Stomach smooth muscle (tissue), 2 donors: Measurements from ENCODE around the gene KCNJ14.

Experiments
- H3K27ac ChIP-seq: one replicate; pipeline ENCODE4 v1.7.0; 2013; ENCODE audit warnings: mild to moderate bottlenecking, low read length, inconsistent platforms
- H3K27me3 ChIP-seq, 2 donors: one replicate each; pipeline ENCODE4 v1.7.0; 2013; ENCODE audit warnings: low read length in 2 of 2; ENCODE audit not compliant: insufficient read depth in 2 of 2, control insufficient read depth in 1 of 2
- H3K36me3 ChIP-seq, 2 donors: one replicate each; pipeline ENCODE4 v1.7.0; 2013; ENCODE audit warnings: low read length in 2 of 2; ENCODE audit not compliant: control insufficient read depth in 2 of 2, insufficient read depth in 2 of 2
- H3K4me1 ChIP-seq: one replicate; pipeline ENCODE4 v1.7.0; 2013; ENCODE audit warnings: low read length; ENCODE audit not compliant: control insufficient read depth, insufficient read depth
- H3K4me3 ChIP-seq, 2 donors: one replicate each; pipeline ENCODE4 v1.7.0; 2013; ENCODE audit warnings: low read length in 2 of 2
- H3K9ac ChIP-seq, 2 donors: one replicate each; pipeline ENCODE4 v1.7.0; 2013; ENCODE audit warnings: low read length in 2 of 2, mild to moderate bottlenecking in 1 of 2
- H3K9me3 ChIP-seq, 2 donors: one replicate each; pipeline ENCODE4 v1.7.0; 2013; ENCODE audit warnings: low read length in 2 of 2; ENCODE audit not compliant: control insufficient read depth in 2 of 2
- donor health status: healthy.
- donor health status: Pancreatic carcinoma.

The KCNJ14 gene

DNA sequence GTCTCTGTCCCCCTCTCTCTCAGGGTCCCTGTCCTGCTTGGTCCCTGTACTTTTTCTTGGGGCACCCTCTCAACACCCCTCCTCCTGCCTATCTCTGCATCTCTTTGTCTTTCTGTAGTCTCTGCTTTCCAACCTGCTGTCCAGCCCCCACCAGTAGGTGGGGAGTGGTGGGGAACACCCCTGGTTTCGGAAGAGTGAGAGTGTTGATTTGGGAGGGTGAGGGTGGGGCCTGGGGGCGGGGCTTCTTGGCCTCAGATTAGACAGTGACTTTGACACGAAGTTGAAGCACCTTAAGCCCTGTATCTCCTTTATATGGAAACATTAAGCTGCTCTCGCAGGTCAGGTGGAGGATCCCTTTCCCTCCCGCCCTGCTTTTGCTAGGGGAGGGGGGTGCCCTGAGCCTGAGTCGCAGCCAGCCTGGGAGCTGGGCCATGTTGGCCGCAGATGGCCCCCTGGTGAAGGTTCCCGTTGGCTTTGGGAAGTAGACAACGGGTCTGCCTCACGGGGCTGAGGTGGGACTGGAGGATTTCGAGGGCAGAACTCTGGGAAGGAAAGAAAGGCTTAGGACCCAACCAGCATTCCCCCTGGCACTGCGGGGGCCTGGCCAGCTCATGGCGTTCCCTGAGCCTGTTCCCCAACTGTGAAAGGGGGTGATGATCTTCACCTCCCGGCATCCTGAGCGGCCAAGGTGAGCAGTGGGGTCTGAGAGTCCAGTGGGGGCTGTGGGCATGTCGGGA, at the start of gene KCNJ14:
Gene KCNJ14 (plus strand): TSS at position 404 of the 737 bp plus-strand sequence. CDS start 6,151 bp downstream, outside the sequence.
- Histone ChIP-seq H3K4me1 (no peaks in the 10 kb centered on the region), H3K27me3 (no peaks in the 10 kb centered on the region), H3K4me3 (no peak within 1 kb of the TSS), H3K9me3 (no peaks in the 10 kb centered on the region), H3K9ac (no peak within 1 kb of the TSS), H3K36me3 (peaks cover 16 to 22% of the 10 kb centered on the region in 2 donors), H3K27ac (no peak within 1 kb of the TSS)

DNA sequence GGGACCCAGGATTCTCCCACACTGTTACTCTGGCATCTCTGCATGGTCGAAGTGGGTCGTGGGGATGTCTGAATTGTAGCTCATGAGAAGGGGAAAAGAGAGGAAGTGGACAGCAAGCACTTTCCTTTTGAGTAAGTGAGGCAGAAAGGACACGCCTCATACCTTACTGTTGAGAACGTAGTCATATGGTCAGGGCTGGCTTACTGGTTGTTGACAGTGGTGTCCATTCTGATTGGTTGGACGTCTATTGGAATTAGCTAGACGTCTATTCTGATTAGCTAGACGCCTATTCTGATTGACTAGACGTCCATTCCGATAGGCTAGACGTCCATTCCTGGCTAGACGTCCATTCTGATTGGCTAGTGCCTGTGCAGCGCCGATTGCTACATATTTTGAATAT, 49.5 kb upstream of the KCNJ14 start:
- H3K9me3 ChIP-seq = peaks cover 5 to 6% of the 10 kb centered on the region in 2 donors
- H3K27ac ChIP-seq = no peak overlapping the region
- no peak overlapping the region for H3K4me3 ChIP-seq
- H3K9ac ChIP-seq = no peak overlapping the region
- H3K27me3 ChIP-seq = peaks cover 0 to 8% of the 10 kb centered on the region in 2 donors
- H3K36me3 ChIP-seq = no peaks in the 10 kb centered on the region
- no peaks in the 10 kb centered on the region for H3K4me1 ChIP-seq

DNA sequence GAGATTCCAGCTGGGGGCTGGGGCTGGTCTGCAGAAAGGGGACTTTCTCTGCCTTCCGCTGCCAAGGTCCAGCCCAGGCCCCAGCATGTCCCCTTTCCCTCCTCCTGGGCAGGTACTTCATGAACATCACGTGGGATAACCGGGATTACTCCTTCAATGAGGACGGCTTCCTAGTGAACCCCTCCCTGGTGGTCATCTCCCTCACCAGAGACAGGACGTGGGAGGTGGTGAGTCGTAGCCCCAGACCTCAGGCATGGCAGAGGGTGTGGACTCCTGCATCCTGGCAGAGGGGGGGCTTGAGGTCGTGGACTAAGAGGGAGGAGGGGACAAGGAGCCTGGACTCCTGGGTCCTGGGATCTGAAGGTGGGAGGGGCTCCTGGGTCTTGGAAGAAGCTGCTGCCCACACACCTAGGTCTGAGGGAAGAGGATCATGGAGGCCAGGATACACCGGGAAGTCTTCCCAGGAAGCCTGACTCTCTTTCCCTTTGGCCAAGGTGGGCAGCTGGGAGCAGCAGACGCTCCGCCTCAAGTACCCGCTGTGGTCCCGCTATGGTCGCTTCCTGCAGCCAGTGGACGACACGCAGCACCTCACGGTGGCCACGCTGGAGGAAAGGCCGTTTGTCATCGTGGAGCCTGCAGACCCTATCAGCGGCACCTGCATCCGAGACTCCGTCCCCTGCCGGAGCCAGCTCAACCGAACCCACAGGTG, 41.3 kb upstream of the KCNJ14 start:
- Histone ChIP-seq H3K27ac (no peak overlapping the region), H3K27me3 (peaks cover 24 to 30% of the 10 kb centered on the region in 2 donors), H3K4me3 (no peak overlapping the region), H3K9ac (no peak overlapping the region), H3K4me1 (peaks cover 6% of the 10 kb centered on the region), H3K9me3 (no peaks in the 10 kb centered on the region), H3K36me3 (no peaks in the 10 kb centered on the region)

DNA sequence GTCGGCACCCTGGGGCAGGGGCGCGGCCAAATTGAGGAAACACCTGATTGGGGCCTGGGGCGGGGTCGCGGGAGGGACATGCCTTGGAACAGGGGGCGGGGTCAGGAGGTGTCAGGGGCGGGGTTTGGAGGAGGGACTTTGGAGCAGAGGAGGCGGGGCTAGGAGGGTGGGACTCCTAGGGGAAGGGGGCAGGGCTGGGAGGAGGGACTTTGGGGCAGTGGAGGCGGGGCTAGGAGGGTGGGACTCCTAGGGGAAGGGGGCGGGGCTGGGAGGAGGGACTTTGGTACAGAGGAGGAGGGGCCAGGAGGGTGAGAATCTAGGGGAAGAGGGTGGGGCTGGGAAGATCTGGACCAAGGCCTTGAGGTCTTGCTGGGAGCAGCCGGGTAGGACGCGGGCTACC, 40.0 kb upstream of the KCNJ14 start:
- no peaks in the 10 kb centered on the region for H3K9me3 ChIP-seq
- H3K4me3 ChIP-seq = no peak overlapping the region
- H3K27me3 ChIP-seq = peaks cover 24 to 30% of the 10 kb centered on the region in 2 donors
- H3K4me1 ChIP-seq = peaks cover 6% of the 10 kb centered on the region
- no peak overlapping the region for H3K27ac ChIP-seq
- H3K36me3 ChIP-seq = no peaks in the 10 kb centered on the region
- no peak overlapping the region for H3K9ac ChIP-seq

DNA sequence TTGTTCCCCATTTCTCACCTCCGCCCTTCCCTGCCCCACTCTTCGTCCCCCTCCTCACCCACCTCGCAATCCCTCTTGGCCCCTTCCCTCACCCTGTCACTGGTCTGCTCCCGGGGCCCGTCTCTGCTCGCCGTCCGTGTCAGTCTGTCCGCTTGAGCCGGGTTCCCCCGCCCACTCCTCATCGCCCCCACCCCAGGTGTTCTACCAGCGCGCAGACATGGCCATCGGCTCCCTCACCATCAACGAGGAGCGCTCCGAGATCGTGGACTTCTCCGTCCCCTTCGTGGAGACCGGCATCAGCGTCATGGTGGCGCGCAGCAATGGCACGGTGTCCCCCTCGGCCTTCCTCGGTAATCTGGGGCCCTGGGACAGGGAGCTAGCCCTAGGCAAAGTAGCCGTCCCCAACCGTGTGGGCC, 39.6 kb upstream of the KCNJ14 start:
- no peak overlapping the region for H3K4me3 ChIP-seq
- H3K9ac ChIP-seq = no peak overlapping the region
- H3K27me3 ChIP-seq = peaks cover 24 to 30% of the 10 kb centered on the region in 2 donors

DNA sequence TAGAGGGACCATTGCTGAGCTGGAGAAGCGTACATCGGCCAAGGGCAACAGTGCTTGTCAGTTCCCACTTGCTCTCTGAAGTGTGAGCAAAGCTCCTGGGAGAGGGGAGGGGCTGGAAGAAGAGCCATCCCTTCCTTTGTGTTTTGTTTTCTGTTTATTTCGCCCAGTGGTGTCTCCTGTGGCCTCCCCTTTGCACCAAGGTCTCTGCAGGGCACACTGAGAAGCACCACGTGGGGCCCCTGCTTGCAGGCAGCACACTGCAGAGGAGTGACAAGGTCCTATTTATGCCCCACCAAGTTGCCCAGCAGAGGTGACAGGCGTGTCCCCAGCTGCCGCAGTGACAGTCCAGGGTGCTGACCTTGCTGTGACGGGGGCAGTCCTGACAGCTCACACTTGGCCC, 38.0 kb upstream of the KCNJ14 start:
- Histone ChIP-seq H3K36me3 (no peaks in the 10 kb centered on the region), H3K4me3 (no peak overlapping the region), H3K9me3 (no peaks in the 10 kb centered on the region), H3K9ac (no peak overlapping the region), H3K4me1 (peaks cover 6% of the 10 kb centered on the region), H3K27ac (no peak overlapping the region), H3K27me3 (peaks cover 24 to 30% of the 10 kb centered on the region in 2 donors)

More for the DNA sequence above, 39.6 kb upstream of the KCNJ14 start:
- peaks cover 6% of the 10 kb centered on the region for H3K4me1 ChIP-seq
- H3K27ac ChIP-seq = no peak overlapping the region
- H3K36me3 ChIP-seq = no peaks in the 10 kb centered on the region
- no peaks in the 10 kb centered on the region for H3K9me3 ChIP-seq

DNA sequence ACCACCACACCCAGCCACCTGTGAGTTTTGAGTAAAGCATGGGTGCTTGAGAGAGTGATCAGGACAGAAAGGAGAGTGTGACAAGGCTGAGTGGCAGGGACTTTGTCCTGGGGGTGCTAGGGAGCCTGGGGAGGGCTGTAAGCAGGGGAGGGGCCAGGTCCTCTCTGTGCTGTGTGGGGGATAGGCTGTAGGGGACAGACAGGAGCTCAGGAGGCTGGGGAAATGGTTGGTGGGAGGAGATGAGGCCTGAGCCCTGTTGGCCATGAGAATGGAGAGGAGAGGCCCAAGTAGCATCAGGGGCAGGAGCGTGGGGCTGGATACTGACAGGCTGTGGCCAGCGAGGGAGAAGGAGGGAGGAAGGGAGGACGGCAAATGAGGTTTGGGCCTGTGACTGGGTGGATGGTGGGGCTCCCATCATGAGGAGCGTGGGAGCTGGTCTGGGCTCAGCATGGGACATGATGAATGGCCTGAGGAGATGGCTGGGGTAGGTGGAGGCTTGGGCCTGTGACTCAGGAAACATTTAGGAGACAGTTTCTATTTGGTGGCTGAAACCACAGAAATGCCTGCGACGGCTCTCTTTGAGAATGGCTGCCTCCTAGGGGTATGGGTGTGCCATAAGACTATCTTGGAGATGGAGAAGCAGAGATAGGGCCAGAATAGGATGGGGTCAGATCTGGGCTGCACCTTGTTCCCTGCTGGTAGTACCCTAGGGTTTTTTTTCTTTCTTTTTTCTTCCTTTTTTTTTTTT, 36.9 kb upstream of the KCNJ14 start:
- Histone ChIP-seq H3K27ac (no peak overlapping the region), H3K4me3 (no peak overlapping the region), H3K9me3 (no peaks in the 10 kb centered on the region), H3K27me3 (peaks cover 24 to 30% of the 10 kb centered on the region in 2 donors), H3K9ac (no peak overlapping the region), H3K36me3 (no peaks in the 10 kb centered on the region), H3K4me1 (peaks cover 6% of the 10 kb centered on the region)

DNA sequence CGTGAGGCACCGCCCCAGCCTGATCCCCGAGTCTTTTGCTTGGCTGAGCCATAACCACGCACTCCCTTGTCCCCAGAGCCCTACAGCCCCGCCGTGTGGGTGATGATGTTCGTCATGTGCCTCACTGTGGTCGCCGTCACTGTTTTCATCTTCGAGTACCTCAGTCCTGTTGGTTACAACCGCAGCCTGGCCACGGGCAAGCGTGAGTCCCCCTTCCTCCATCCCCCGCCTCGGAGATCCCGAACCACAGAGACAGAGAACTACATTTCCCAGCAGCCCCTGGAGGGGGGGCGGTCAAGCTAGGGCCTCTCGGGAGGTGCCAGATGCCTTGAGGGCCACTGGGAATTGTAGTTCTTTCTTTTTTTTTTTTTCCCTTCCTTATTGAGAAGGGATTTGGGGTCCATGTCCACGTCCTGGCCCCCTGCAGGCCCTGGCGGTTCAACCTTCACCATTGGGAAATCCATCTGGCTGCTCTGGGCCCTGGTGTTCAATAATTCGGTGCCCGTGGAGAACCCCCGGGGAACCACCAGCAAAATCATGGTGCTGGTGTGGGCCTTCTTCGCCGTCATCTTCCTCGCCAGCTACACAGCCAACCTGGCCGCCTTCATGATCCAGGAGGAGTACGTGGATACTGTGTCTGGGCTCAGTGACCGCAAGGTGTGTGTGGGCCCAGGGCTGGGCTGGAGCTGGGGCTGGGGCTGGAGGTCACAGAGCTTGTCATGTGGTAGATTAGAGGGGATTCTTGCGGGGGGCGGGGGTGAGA, 36.0 kb upstream of the KCNJ14 start:
- H3K27me3 ChIP-seq = peaks cover 16 to 23% of the 10 kb centered on the region in 2 donors
- no peak overlapping the region for H3K27ac ChIP-seq
- no peaks in the 10 kb centered on the region for H3K36me3 ChIP-seq
- peaks cover 6% of the 10 kb centered on the region for H3K4me1 ChIP-seq
- no peaks in the 10 kb centered on the region for H3K9me3 ChIP-seq
- H3K4me3 ChIP-seq = no peak overlapping the region
- H3K9ac ChIP-seq = no peak overlapping the region

DNA sequence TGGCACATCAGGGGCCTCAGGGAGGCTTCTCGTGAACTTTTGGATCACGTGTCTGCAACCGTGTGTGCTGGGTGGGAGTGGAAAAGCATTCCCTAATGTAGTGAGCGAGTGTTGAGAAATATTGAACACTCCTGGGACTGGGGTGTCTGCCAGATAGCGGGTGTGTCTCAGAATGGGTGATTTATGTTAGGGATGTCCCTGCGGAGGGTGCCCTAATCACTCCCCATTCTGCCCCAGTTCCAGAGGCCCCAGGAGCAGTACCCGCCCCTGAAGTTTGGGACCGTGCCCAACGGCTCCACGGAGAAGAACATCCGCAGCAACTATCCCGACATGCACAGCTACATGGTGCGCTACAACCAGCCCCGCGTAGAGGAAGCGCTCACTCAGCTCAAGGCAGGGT, 33.8 kb upstream of the KCNJ14 start:
- Histone ChIP-seq H3K9ac (no peak overlapping the region), H3K4me3 (no peak overlapping the region), H3K27me3 (peaks cover 5 to 7% of the 10 kb centered on the region in 2 donors)

DNA sequence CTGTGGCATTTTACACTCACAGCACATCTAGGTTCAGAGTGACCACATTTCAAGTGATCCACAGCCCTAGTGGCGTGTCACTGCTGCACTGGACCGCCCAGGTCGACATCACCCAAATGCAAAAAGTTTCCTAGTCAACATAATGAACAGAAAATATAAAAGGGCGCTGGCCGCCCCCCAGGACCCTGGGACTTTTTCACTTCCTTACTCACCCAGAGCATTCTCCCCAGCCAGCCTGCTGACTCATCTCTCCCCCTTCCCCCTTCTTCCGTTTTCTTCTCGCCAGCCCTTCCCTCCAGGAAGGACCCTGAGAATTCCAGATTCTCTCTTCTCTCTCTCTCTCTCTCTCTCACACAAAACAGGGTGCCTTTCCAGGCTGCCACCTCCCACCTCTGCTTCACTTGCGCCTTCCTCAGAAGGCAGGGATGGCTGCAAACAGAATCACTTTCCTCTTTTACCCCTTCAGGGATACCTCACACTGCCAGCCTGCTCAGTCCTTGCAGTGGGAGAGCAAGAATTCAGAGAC, 30.6 kb upstream of the KCNJ14 start:
- no peak overlapping the region for H3K4me3 ChIP-seq
- H3K9me3 ChIP-seq = no peaks in the 10 kb centered on the region
- no peak overlapping the region for H3K27ac ChIP-seq
- H3K4me1 ChIP-seq = no peaks in the 10 kb centered on the region
- H3K36me3 ChIP-seq = no peaks in the 10 kb centered on the region
- no peak overlapping the region for H3K9ac ChIP-seq
- H3K27me3 ChIP-seq = no peaks in the 10 kb centered on the region

More for the DNA sequence above, 33.8 kb upstream of the KCNJ14 start:
- Histone ChIP-seq H3K9me3 (no peaks in the 10 kb centered on the region), H3K27ac (no peak overlapping the region), H3K4me1 (no peaks in the 10 kb centered on the region), H3K36me3 (no peaks in the 10 kb centered on the region)
